Trophoblast cell (in vitro differentiated cells and primary cell): ENCODE data around the gene CAD.

Experiments
- DNase-seq, 2 donors: peaks; one replicate each; pipeline ENCODE4 v3.0.0-alpha.2; 2016
- H2AFZ ChIP-seq: 2 replicates; pipeline ENCODE4 v1.6.1; 2013; ENCODE audit warnings: low read length, moderate library complexity, mild to moderate bottlenecking; ENCODE audit not compliant: insufficient read depth, poor library complexity
- H2AK5ac ChIP-seq: 2 replicates; pipeline ENCODE4 v1.6.1; 2013; ENCODE audit warnings: mild to moderate bottlenecking, low read length
- H2BK120ac ChIP-seq: 2 replicates; pipeline ENCODE4 v1.6.1; 2013; ENCODE audit warnings: low read length, mild to moderate bottlenecking, moderate library complexity; ENCODE audit not compliant: insufficient read depth, poor library complexity
- H2BK12ac ChIP-seq: 2 replicates; pipeline ENCODE4 v1.6.1; 2013; ENCODE audit warnings: mild to moderate bottlenecking, low read length, moderate library complexity
- H2BK5ac ChIP-seq: 2 replicates; pipeline ENCODE4 v1.6.1; 2013; ENCODE audit warnings: low read length, low read depth, moderate library complexity, mild to moderate bottlenecking; ENCODE audit not compliant: poor library complexity
- H3K14ac ChIP-seq: 2 replicates; pipeline ENCODE4 v1.6.1; 2013; ENCODE audit warnings: mild to moderate bottlenecking, low read length
- H3K18ac ChIP-seq: 2 replicates; pipeline ENCODE4 v1.6.1; 2013; ENCODE audit warnings: mild to moderate bottlenecking, low read length
- H3K23ac ChIP-seq: 2 replicates; pipeline ENCODE4 v1.6.1; 2013; ENCODE audit warnings: low read length
- H3K27ac ChIP-seq: 2 replicates; pipeline ENCODE4 v1.5.1; 2013; ENCODE audit warnings: low read depth, mild to moderate bottlenecking, inconsistent platforms, low read length, moderate library complexity
- H3K27me3 ChIP-seq: 2 replicates; pipeline ENCODE4 v1.6.1; 2013; ENCODE audit warnings: inconsistent platforms, mild to moderate bottlenecking, low read length, moderate library complexity; ENCODE audit not compliant: insufficient read depth
- H3K36me3 ChIP-seq, 2 experiments: 1 replicate in 1 of 2; 2 replicates in 1 of 2; pipeline ENCODE4 v1.6.1; 2013; ENCODE audit warnings: low read length in 2 of 2, mild to moderate bottlenecking in 2 of 2, moderate library complexity in 1 of 2; ENCODE audit not compliant: insufficient read depth in 2 of 2, control insufficient read depth in 1 of 2
- H3K4ac ChIP-seq: 2 replicates; pipeline ENCODE4 v1.6.1; 2013; ENCODE audit warnings: low read depth, mild to moderate bottlenecking, low read length, moderate library complexity
- H3K4me1 ChIP-seq, 2 experiments: 1 replicate in 1 of 2; 2 replicates in 1 of 2; pipeline ENCODE4 v1.6.1; 2013; ENCODE audit warnings: low read length in 2 of 2, mild to moderate bottlenecking in 2 of 2, moderate library complexity in 1 of 2; ENCODE audit not compliant: insufficient read depth in 2 of 2, control insufficient read depth in 1 of 2
- H3K4me2 ChIP-seq: 2 replicates; pipeline ENCODE4 v1.6.1; 2013; ENCODE audit warnings: inconsistent platforms, mild to moderate bottlenecking, low read length, moderate library complexity
- H3K4me3 ChIP-seq: 2 replicates; pipeline ENCODE4 v1.5.1; 2013; ENCODE audit warnings: mild to moderate bottlenecking, low read depth, low read length, inconsistent platforms
- H3K79me1 ChIP-seq: one replicate; pipeline ENCODE4 v1.6.1; 2013; ENCODE audit warnings: low read length
- H3K79me2 ChIP-seq: 2 replicates; pipeline ENCODE4 v1.6.1; 2013; ENCODE audit warnings: low read length, mild to moderate bottlenecking; ENCODE audit not compliant: control insufficient read depth, insufficient read depth, poor library complexity
- H3K9ac ChIP-seq: 2 replicates; pipeline ENCODE4 v1.6.1; 2013; ENCODE audit warnings: mild to moderate bottlenecking, low read length
- H3K9me3 ChIP-seq: 2 replicates; pipeline ENCODE4 v1.6.1; 2013; ENCODE audit warnings: low read depth, mild to moderate bottlenecking, control low read depth, inconsistent platforms, low read length; ENCODE audit not compliant: insufficient read depth
- H4K12ac ChIP-seq: 2 replicates; pipeline ENCODE4 v1.6.1; 2013; ENCODE audit warnings: low read depth, mild to moderate bottlenecking, low read length, moderate library complexity
- H4K8ac ChIP-seq: 2 replicates; pipeline ENCODE4 v1.6.1; 2013; ENCODE audit warnings: low read depth, mild to moderate bottlenecking, low read length, moderate library complexity
- H4K91ac ChIP-seq: one replicate; pipeline ENCODE4 v1.6.1; 2013; ENCODE audit warnings: low read depth, mild to moderate bottlenecking, low read length, moderate library complexity
- WGBS: extraction: QIAGEN DNeasy Blood & Tissue Kit; methylation state at CpG from one replicate; pipeline ENCODE4 v1.1.7; 2013; ENCODE audit warnings: missing lambda C conversion rate; ENCODE audit not compliant: insufficient read length, insufficient coverage; ENCODE audit errors: extremely low coverage; 5-methylcytosine and 5-hydroxymethylcytosine counted together

Gene CAD

GRCh38 chr2:27227501-27227900 is 10.3 kb downstream of the CAD start:
- WGBS, result no CpG with 5 or more reads among the region's 2 CpGs
- H3K23ac ChIP-seq, result no peak overlapping the region

GRCh38 chr2:27231921-27232320 is 14.8 kb downstream of the CAD start:
- Histone ChIP-seq H3K27me3 (no peaks in the 10 kb centered on the region), H2BK12ac (no peak overlapping the region), H3K4me3 (no peak overlapping the region), H3K79me2 (no peaks in the 10 kb centered on the region), H2AK5ac (no peak overlapping the region), H2BK5ac (no peak overlapping the region), H4K91ac (no peak overlapping the region), H4K8ac (no peak overlapping the region), H3K9ac (no peak overlapping the region), H2BK120ac (no peak overlapping the region), H3K4me1 (no peaks in the 10 kb centered on the region), H4K12ac (no peak overlapping the region), H3K18ac (no peak overlapping the region), H3K9me3 (peaks cover 4% of the 10 kb centered on the region), H2AFZ (no peak overlapping the region), H3K36me3 (peaks cover 64 to 74% of the 10 kb centered on the region in 2 experiments), H3K4me2 (no peak overlapping the region), H3K23ac (no peak overlapping the region), H3K14ac (no peak overlapping the region), H3K27ac (no peak overlapping the region), H3K79me1 (no peaks in the 10 kb centered on the region), H3K4ac (no peak overlapping the region)
- WGBS, result no CpG with 5 or more reads among the region's 13 CpGs
- DNase-seq, result no peak

More at GRCh38 chr2:27227501-27227900, 10.3 kb downstream of the CAD start:
- Histone ChIP-seq H3K4me3 (no peak overlapping the region), H3K36me3 (peaks cover 64 to 74% of the 10 kb centered on the region in 2 experiments), H2BK120ac (no peak overlapping the region), H3K18ac (no peak overlapping the region), H3K9ac (no peak overlapping the region), H3K27ac (no peak overlapping the region), H3K14ac (no peak overlapping the region), H4K8ac (no peak overlapping the region), H3K4me2 (no peak overlapping the region), H3K27me3 (no peaks in the 10 kb centered on the region), H4K91ac (no peak overlapping the region), H2AK5ac (no peak overlapping the region), H2BK5ac (no peak overlapping the region), H3K4ac (no peak overlapping the region), H3K9me3 (peaks cover 1% of the 10 kb centered on the region), H2BK12ac (no peak overlapping the region), H3K79me2 (no peaks in the 10 kb centered on the region), H3K79me1 (no peaks in the 10 kb centered on the region), H2AFZ (no peak overlapping the region), H4K12ac (no peak overlapping the region), H3K4me1 (no peaks in the 10 kb centered on the region)
- DNase-seq, result no peak

GRCh38 chr2:27233341-27233740 is 16.2 kb downstream of the CAD start:
- Histone ChIP-seq H3K27ac (no peak overlapping the region), H2AFZ (no peak overlapping the region), H4K12ac (no peak overlapping the region), H2AK5ac (no peak overlapping the region), H3K9ac (no peak overlapping the region), H4K91ac (no peak overlapping the region), H3K9me3 (peaks cover 6% of the 10 kb centered on the region), H3K27me3 (no peaks in the 10 kb centered on the region), H2BK12ac (no peak overlapping the region), H3K79me1 (no peaks in the 10 kb centered on the region), H3K4ac (no peak overlapping the region), H3K4me1 (no peaks in the 10 kb centered on the region), H4K8ac (no peak overlapping the region), H3K36me3 (peaks cover 76 to 81% of the 10 kb centered on the region in 2 experiments), H3K14ac (no peak overlapping the region), H3K4me2 (no peak overlapping the region), H2BK120ac (no peak overlapping the region), H3K79me2 (no peaks in the 10 kb centered on the region), H2BK5ac (no peak overlapping the region), H3K23ac (no peak overlapping the region), H3K4me3 (no peak overlapping the region), H3K18ac (no peak overlapping the region)
- DNase-seq, result no peak
- no CpG with 5 or more reads among the region's 14 CpGs for WGBS

- no peaks in the 10 kb centered on the region for H3K79me2 ChIP-seq
- H3K4me2 ChIP-seq, result no peak overlapping the region
- no peak overlapping the region for H4K91ac ChIP-seq
- H2BK120ac ChIP-seq, result no peak overlapping the region
- H2AK5ac ChIP-seq, result no peak overlapping the region
- H4K12ac ChIP-seq, result no peak overlapping the region
- H3K14ac ChIP-seq, result no peak overlapping the region
- no peak overlapping the region for H3K18ac ChIP-seq
- no peak for DNase-seq
- H3K23ac ChIP-seq, result no peak overlapping the region
- no peak overlapping the region for H2BK12ac ChIP-seq
- H3K4me1 ChIP-seq, result no peaks in the 10 kb centered on the region
- H3K27me3 ChIP-seq, result no peaks in the 10 kb centered on the region
- peaks cover 91 to 94% of the 10 kb centered on the region in 2 experiments for H3K36me3 ChIP-seq
- no CpG with 5 or more reads among the region's 12 CpGs for WGBS
- no peak overlapping the region for H2AFZ ChIP-seq
- H3K79me1 ChIP-seq, result no peaks in the 10 kb centered on the region
- H3K4ac ChIP-seq, result no peak overlapping the region
- H4K8ac ChIP-seq, result no peak overlapping the region
- H3K27ac ChIP-seq, result no peak overlapping the region
- peaks cover 9% of the 10 kb centered on the region for H3K9me3 ChIP-seq
- H3K9ac ChIP-seq, result no peak overlapping the region
- no peak overlapping the region for H2BK5ac ChIP-seq
- H3K4me3 ChIP-seq, result no peak overlapping the region
These were observed 19.0 kb downstream of the CAD start for GRCh38 chr2:27236136-27236535.
